Measurements from ENCODE around the gene CWC22.

GRCh38 chr2:180046776-180047175 lies 39.7 kb upstream of the CWC22 start:
- TF ChIP-seq, protein P1, sequence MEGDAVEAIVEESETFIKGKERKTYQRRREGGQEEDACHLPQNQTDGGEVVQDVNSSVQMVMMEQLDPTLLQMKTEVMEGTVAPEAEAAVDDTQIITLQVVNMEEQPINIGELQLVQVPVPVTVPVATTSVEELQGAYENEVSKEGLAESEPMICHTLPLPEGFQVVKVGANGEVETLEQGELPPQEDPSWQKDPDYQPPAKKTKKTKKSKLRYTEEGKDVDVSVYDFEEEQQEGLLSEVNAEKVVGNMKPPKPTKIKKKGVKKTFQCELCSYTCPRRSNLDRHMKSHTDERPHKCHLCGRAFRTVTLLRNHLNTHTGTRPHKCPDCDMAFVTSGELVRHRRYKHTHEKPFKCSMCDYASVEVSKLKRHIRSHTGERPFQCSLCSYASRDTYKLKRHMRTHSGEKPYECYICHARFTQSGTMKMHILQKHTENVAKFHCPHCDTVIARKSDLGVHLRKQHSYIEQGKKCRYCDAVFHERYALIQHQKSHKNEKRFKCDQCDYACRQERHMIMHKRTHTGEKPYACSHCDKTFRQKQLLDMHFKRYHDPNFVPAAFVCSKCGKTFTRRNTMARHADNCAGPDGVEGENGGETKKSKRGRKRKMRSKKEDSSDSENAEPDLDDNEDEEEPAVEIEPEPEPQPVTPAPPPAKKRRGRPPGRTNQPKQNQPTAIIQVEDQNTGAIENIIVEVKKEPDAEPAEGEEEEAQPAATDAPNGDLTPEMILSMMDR (IDR thresholded peaks at IDR 0.05; ENCODE audit: low read depth, low read length), result no peak
- TF ChIP-seq EZH2phosphoT487 (IDR thresholded peaks at IDR 0.05; ENCODE audit: low read depth), result no peak

All from OCI-LY3 (cell line).